Spleen (tissue), 7 donors: ENCODE results near the gene AKAP7.

ENCODE experiments used
- CTCF ChIP-seq, 11 experiments: fragments of 200-600 bp in 7 of 11; fragments of 450-650 bp in 4 of 11; sonication (generic) in 4 of 11; IDR thresholded peaks in 8 of 11; conservative IDR thresholded peaks in 3 of 11; 1 replicate in 7 of 11; 2 replicates in 4 of 11; pipeline versions ENCODE4 v1.4.0 to v1.8.0; 2016 to 2021; ENCODE audit warnings: antibody characterized with exemption in 11 of 11, inconsistent platforms in 4 of 11, mild to moderate bottlenecking in 1 of 11
- POLR2A ChIP-seq, 3 donors: fragments of 450-650 bp; IDR thresholded peaks; one replicate each; pipeline ENCODE4 v1.5.1; 2017; ENCODE audit warnings: antibody characterized with exemption in 3 of 3, mild to moderate bottlenecking in 1 of 3
- donor health status: DM: no; HTN: no; CAD: no; lungs with moderate emphysema.
- donor health status: DM: no; HTN: no; CAD: no.
- donor health status: DM: no; HTN: no; CAD: no.

DNA sequence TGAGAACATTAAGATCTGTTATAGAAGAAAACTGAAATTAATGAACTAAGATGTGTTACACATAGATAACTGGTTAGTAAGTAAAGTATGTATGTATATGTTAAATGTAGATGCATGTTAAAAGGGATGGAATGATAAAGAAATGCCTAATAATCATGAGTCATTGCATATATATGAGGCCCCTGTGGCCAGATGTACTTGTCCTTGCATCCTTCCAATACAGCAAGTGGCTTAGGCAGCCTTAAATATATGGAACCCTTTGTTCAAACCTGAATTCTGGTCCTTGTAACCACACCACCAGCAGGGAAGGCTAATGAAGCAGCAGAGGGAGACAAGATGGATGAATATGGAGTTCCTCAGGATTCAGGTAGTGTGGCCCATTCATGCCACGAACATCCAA is 9.8 kb upstream of the AKAP7 start:
- no peak for TF ChIP-seq POLR2A (IDR thresholded peaks at IDR 0.05)
- TF ChIP-seq CTCF (IDR thresholded peaks at IDR 0.05 in 8 of 11, conservative IDR thresholded peaks at IDR 0.05 in 3 of 11), result no peak
